Measurements from ENCODE around the gene TOP1.
"Not testable (repeated sequence)": the region's sequence is repeated elsewhere in the genome, so short reads cannot be mapped to it uniquely, and the experiment has no call there.

The TOP1 gene

GRCh38 chr20:41095110-41095969 lies 66.7 kb downstream of the TOP1 start:
- peak; percentile 36 for DNase-seq

GRCh38 chr20:41098703-41099250 lies 70.2 kb downstream of the TOP1 start:
- DNase-seq, result no peak

- DNase-seq, result no peak
These were observed 71.4 kb downstream of the TOP1 start for GRCh38 chr20:41100001-41100480.

GRCh38 chr20:41101660-41102059 lies 73.0 kb downstream of the TOP1 start:
- no peak for DNase-seq

GRCh38 chr20:41108531-41108930 lies 79.9 kb downstream of the TOP1 start:
- no peak for DNase-seq

GRCh38 chr20:41110012-41110411 lies 81.4 kb downstream of the TOP1 start:
- DNase-seq, result no peak

GRCh38 chr20:41110930-41111577 lies 82.4 kb downstream of the TOP1 start:
- DNase-seq, result no peak

GRCh38 chr20:41111578-41111951 lies 82.9 kb downstream of the TOP1 start:
- no peak for DNase-seq

GRCh38 chr20:41116282-41116956 lies 87.8 kb downstream of the TOP1 start:
- DNase-seq, result no peak

- not testable (repeated sequence) for DNase-seq
These were observed 89.5 kb downstream of the TOP1 start for GRCh38 chr20:41118159-41118558.

- no peak for DNase-seq
These were observed 90.0 kb downstream of the TOP1 start for GRCh38 chr20:41118632-41119031.

- DNase-seq, result no peak
These were observed 91.3 kb downstream of the TOP1 start for GRCh38 chr20:41119614-41120561.

- no peak for DNase-seq
These were observed 92.8 kb downstream of the TOP1 start for GRCh38 chr20:41121399-41121798.

GRCh38 chr20:41123631-41124030 lies 95.0 kb downstream of the TOP1 start:
- no peak for DNase-seq

- DNase-seq, result no peak
These were observed 96.0 kb downstream of the TOP1 start for GRCh38 chr20:41124451-41125094.

- DNase-seq, result no peak
These were observed 97.2 kb downstream of the TOP1 start for GRCh38 chr20:41125530-41126457.

GRCh38 chr20:41126719-41127118 lies 98.1 kb downstream of the TOP1 start:
- DNase-seq, result no peak

- not testable (repeated sequence) for DNase-seq
These were observed 99.7 kb downstream of the TOP1 start for GRCh38 chr20:41128317-41128716.

- no peak for DNase-seq
These were observed 103.2 kb downstream of the TOP1 start for GRCh38 chr20:41131594-41132387.

GRCh38 chr20:41132388-41132775 lies 103.8 kb downstream of the TOP1 start:
- not testable (repeated sequence) for DNase-seq
